ENCODE results near the gene TTC33.

DNA sequence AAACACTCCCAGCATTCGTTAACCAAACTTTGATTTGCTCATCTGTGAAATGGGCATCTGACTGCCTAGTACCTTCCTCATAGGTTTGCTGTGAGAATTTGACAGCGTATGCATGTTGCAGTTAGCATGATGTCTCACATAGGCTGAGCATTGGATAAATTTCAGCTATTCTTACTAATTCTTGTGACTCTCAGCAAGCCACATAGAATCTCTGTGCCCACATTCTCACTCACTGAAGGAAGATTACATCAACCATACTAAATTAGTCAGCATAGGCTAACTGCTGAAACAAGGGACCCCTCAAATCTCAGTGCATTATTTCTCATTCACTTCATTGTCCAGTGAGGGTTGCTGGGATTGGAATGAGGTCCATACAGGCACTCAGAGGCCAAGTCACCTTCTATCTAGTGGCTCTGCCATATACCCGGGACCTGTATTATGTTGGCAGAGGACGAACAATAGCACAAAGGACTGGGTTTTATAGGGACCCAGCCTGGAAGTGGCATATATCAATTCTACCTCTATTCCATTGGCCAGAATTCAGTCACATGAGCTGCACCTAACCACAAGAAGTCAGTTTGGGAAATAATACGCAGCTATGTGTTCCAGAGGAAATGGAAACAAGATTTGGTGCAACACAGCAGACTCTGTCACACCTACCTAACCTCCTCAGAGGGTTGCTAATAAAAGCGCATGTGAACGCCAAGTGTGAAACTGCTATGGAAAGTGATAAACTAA lies 80.2 kb downstream of the TTC33 start:
- TF ChIP-seq, protein P1, sequence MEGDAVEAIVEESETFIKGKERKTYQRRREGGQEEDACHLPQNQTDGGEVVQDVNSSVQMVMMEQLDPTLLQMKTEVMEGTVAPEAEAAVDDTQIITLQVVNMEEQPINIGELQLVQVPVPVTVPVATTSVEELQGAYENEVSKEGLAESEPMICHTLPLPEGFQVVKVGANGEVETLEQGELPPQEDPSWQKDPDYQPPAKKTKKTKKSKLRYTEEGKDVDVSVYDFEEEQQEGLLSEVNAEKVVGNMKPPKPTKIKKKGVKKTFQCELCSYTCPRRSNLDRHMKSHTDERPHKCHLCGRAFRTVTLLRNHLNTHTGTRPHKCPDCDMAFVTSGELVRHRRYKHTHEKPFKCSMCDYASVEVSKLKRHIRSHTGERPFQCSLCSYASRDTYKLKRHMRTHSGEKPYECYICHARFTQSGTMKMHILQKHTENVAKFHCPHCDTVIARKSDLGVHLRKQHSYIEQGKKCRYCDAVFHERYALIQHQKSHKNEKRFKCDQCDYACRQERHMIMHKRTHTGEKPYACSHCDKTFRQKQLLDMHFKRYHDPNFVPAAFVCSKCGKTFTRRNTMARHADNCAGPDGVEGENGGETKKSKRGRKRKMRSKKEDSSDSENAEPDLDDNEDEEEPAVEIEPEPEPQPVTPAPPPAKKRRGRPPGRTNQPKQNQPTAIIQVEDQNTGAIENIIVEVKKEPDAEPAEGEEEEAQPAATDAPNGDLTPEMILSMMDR (IDR thresholded peaks at IDR 0.05 in 8 of 11, conservative IDR thresholded peaks at IDR 0.05 in 3 of 11) = no peak
- TF ChIP-seq POLR2A (IDR thresholded peaks at IDR 0.05) = no peak
- peak in 1 of 3 donors; percentile 29 for TF ChIP-seq POLR2AphosphoS5 (IDR thresholded peaks at IDR 0.05)

Data from spleen (tissue), 7 donors.